GM15510 (cell line): ENCODE measurements around the gene RFLNA.

Experiments used
- POLR2A ChIP-seq: IDR thresholded peaks from 3 replicates; pipeline ENCODE4 v1.6.1; 2011; ENCODE audit warnings: borderline replicate concordance; ENCODE audit not compliant: insufficient read length; ENCODE audit errors: extremely low read depth

RFLNA gene

DNA sequence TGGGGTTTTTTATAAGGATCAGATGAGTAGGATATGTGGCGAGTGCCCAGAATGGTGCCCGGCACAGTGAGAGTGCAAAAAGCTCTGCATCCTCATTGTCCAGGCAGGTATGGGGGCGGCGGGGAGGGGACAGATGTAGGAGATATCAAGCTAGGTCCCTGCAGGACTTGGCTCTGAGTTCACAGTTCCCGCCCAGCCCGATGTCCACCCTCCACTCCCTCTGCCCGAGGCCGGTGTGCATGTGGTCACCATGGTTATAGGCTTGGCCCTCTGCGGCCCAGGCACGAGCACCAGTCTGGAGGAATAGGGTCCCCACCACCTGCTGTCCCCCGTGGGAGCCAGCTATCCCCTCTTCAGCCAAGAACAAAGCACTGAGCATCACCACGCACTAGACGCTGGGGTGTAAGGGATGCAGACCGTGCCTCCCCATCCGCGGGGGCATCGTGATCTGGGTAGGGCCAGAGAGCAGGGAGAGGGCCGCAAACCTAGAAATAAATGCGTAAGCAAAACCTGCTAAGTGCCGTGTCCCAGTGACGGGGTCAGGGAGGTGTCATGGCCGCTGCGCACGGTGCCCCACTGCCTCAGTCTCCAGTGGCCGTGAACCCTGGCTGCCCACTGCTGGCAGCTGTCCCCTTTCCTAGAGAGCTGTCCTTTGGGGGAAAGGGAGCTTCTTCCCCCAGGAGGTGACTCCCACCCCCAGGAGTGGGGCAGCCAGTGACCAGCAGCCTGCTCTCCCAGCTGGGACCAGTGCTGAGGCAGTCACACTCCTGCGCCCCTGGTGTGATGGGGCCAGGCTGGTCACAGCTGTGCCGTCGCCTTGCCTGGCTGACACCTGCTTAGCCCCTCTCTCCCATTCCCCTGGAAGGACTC, 12.0 kb downstream of the RFLNA start:
- TF ChIP-seq POLR2A: no peak

DNA sequence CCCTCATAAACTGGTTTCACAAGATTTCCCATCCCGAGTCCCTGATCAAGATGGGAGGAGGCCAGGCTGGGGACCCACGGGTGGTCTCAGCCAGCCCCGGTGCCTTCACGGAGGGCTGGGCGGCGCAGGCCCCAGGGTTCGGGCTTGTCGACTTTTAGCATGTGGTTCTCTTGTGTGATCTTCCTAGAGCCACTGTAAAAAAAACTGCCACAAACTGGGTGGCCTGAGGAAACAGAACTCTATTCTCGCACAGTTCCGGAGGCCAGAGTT, 12.6 kb downstream of the RFLNA start:
- TF ChIP-seq POLR2A: no peak

DNA sequence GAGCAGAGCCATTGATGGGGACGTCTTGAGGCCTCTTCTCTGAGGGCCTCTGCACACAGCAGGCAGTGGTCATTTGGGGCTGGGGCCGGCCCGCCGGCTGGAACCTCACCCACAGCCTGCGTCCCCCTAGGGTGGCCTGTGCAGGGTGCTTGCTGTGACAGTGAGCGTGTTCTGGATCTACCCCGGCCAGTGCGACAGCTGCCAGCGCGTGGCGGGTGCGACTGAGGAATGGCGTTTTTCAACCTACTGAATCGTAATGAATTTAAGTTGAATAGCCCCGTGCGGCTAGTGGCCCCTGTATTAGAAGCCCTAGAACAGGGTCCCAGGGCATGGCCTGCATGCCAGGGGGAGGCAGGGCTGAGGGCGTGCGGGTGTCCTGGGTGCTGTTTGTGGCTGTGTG, 13.8 kb downstream of the RFLNA start:
- no peak for TF ChIP-seq POLR2A

DNA sequence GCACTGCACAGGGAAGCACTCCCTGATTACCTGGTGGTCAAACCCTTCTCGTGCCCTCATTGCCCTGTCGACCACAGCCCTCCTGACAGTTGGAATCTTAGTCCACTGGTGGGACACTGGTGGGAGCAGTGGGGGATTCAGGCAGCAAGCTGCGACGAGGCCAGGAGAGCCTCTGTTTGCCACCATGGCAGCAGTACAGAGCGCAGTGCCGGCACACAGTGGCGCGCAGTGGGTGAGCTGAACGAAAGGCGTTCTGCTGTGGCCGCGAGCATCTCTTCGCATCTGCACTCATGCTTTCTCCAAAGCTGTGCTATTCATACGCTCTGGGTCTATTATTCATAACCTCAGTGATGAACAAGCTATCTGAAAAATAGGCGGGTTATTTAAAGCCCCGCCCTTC, 14.3 kb downstream of the RFLNA start:
- TF ChIP-seq POLR2A: no peak

DNA sequence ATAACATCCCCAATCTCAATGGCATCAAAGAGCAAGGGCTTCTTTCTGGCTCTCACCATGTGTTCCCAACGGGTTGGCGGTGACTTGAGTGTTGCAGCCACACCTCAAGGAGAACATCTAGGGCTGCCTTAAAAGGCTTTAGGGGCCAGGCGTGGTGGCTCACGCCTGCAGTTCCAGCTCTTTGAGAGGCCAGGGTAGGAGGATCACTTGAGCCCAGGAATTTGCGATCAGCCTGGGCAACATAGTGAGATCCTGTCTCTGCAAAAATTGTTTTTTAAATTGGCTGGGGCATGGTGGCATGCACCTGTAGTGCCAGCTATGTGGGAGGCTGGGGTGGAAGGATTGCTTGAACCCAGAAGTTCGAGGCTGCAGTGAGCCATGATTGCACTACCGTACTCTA, 14.9 kb downstream of the RFLNA start:
- no peak for TF ChIP-seq POLR2A

DNA sequence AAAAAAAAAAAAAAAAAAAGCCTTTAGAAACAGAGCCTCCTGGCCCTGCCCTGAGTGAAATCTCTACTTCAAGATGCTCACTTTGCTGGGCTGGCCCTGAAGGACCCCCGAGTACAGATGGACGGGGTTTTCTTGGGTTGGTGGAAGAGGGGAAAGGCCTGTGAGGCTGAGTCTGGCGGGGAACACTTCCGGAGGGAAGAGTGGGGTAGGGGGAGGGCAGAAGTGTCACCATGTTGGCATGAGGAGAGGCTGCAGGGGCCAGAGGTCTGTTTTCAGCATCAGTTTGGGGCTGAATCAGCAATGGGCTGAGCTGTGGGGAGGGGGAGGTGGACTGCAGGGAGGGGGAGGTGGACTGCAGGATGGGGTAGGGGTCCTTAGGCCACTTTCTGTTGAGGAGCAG, 15.3 kb downstream of the RFLNA start:
- TF ChIP-seq POLR2A: no peak

DNA sequence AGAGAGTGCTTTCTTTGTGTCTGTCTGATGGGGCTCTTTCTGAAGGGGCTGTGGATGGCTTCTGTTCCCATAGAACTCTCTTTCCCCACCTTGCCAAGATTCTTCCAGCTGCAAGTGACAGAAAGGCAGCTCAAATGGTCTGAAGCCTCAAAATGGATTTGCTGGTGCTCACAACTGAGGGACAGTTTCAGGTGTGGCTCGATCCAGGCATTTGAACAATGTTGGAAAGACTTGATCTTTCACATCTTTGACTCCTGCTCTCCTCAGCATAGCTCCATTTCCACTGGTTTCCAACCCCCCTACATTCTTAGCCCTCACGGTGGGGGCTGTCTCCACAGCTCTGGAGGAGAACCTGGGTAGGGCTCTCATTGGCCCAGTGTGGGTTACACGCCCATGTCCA, 15.9 kb downstream of the RFLNA start:
- no peak for TF ChIP-seq POLR2A

DNA sequence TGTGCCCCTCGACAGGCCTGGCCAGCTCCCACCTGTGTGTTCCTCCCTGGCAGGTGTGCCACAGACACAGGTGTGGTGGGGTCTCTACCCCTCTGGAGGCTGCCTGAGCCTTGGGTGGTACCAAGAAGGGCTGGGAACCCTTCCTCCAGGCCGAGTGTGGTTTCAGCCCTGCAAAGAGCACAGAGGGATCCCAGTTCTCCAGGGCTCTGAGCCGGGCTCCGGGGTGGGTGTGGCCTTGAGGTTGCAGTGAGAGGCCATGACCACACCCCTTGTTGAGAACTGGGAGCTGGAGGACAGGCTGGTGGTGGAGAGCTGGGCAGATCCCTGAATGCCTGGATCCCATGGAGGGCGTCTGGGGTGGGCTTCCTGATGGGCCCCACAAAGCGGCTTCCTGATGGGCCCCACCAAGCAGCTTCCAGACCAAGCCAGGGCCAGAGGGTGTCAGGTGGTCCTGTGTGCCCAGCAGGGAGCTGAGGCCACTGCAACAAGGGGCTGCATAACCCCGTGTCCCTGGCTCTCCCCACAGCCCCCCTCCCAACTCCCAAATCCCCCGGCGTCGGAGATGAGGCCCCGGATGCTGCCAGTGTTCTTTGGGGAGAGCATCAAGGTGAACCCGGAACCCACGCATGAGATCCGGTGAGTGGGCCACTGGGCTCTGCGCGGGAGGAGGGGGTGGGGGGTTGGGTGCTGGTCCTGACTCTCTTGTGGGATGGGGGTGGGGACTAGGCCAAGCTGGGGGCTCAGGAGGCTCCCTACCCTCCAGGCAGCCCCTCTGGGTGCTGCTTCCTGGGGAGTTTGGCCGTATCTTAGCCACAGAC, 16.6 kb downstream of the RFLNA start:
- TF ChIP-seq POLR2A: no peak

DNA sequence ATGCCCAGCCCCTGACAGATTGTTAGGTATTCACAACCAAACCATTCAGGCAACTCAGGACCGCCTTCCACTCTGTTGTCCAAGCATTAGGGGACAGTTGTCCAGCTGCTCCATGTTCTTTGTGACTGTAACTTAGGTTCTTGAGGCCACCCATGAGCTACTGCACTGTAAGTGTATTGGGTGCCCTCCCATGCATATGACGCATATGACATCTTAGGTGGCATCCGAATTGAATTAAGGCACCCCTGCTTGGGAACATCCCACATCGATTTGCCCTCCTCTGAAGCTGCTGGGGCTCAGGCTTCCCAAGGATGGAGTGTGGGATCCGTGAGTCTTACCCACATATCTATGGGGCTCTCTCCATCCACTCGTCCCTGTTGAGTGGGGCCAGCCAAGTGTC, 17.7 kb downstream of the RFLNA start:
- TF ChIP-seq POLR2A: no peak

DNA sequence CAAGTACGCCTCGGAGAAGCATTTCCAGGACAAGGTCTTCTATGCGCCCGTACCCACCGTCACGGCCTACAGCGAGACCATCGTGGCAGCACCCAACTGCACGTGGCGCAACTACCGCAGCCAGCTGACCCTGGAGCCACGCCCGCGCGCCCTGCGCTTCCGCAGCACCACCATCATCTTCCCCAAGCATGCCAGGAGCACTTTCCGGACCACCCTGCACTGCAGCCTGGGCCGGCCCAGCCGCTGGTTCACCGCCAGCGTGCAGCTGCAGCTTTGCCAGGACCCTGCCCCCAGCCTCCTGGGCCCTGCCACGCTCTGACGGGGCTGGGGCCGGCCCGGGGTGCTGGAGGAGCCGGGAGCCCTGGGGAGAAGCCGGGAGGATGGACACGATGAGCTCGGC, 19.3 kb downstream of the RFLNA start:
- no peak for TF ChIP-seq POLR2A

DNA sequence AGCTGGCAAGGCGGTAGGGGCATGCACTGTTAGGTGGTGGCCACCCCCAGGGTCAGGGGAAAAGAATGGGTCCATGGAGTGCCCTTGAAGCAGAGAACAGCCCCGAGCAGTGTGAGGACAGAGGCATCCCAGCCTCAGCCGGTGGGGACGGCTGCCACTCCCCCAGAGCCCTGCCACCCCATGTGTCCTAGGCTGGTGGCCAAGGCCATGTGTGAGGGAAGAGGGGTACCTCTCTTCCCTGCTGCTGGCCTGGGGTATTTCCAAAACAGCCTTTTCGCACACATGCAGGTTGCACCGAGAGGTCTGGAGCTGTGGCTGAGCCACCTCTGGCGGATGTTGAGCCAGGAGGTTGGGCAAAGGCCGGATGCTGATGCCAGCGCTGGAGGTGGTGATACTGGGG, 19.9 kb downstream of the RFLNA start:
- TF ChIP-seq POLR2A: no peak

DNA sequence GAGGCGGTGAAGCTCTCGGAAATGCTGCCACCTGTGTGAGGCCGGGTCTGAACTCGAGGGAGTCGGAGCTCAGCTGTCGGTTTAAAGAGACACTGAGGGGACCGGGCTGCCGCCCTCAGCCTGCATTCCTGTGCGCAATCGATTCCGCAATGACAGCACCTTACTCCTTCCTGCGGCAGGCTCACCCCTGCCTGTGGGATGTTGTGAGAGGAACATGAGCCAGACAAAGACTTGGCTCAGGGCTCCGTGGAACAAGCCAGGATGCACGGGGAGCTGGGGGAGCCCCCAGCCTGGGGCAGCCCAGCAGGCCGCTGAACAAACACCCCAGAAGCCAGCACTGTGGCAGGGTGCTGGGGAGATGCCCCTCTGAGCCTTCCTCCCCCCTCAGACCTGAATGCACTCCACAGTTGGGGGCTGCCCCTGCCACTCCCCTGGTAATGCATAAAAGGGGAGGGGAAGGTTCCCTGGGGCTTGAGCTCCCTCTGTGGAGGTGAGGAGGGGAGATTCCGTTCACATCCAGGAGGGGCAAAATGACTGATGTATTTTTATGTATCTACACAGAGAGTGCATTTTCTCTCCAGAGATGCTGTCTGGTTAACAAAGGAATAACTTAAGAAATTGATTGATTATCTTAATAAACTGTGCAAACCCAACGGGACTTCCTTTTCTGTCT, 20.6 kb downstream of the RFLNA start:
- TF ChIP-seq POLR2A: no peak

DNA sequence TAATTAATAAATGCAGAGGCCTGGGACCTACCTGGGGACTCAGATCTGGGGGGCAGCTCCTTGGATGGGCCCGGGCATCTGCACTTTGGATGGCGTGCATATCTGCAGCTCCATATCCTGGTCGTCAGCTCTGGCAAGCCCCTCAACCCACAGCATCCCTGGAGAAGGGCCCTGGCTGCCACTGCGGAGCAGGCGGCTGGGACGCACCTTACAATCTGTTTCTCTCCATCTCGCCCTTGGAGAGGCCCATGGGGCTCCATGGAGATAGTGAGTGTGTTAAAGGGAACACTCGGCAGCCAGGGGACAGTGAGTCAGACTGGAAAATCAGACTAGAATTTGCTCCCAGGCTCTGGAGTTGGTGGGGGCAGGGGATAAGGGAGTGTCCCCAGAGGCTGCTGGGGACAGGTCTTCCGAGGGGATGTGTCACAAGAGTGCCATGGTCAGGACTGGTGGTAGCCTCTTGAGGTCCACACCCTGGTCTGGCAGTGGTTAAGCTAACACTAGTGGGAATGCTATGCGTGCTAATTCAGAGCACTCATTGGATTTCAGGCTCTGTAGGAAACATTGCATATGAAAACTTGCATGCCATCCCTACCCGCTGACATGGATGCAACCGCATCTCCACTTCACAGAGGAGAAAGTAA, 21.5 kb downstream of the RFLNA start:
- no peak for TF ChIP-seq POLR2A

DNA sequence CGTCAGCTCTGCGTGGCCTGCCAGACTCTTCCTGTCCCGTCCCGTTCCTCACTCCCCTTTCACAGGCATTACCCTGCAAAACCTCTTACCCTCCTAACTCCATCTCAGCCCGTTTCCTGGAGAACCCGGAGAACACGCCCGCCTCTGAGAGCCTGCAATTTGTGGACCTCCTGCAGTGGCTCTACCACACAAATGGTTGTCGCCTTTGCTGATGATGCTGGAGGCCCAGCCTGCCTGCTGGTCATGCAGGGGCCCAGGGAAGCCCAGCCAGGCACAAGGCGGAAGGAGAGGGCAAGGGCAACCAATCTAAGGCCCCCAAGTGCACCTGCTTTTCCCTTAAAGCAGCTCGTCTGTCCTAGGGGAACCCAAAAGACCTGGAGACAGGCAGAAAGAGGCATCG, 22.5 kb downstream of the RFLNA start:
- TF ChIP-seq POLR2A: no peak
